Measurements from ENCODE around the gene C8B. TPM values are rescaled to one million over a fixed set of nuclear protein-coding genes. Genes with fewer than 3 reads are reported as not detected.

The C8B gene
- total RNA-seq, 2 experiments from 2014 or later = not detected

DNA sequence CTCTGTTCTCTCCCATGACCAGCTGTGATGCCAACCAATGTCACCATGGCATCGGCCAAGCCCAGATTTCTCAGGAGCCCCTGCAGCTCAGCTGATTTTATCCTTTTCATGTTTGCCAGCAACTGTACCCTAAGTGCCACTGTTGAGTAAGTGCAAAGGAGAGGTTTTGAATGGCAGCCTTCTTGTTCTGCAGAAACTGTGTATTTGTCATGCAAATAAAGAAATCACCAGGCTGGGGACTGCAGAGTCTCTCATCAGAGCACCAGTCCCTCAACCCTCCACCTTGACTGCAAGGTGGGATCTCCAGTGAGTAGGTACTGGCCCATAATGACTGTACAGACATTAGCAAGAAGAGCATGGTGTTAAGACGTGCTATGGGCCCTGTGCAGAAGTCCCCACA is 26.6 kb downstream of the C8B start:
- ChIA-PET CTCF (no interaction called here), POLR2A (no interaction called here)
- Mint-ChIP-seq H3K9me3 (ENCODE audit: insufficient read depth) (no peaks in the 10 kb centered on the region), H3K4me3 (no peak overlapping the region), H3K27me3 (ENCODE audit: low read depth) (peaks cover 5% of the 10 kb centered on the region), H3K27ac (no peak overlapping the region), H3K4me1 (ENCODE audit: low read depth) (no peaks in the 10 kb centered on the region), H3K36me3 (ENCODE audit: low read depth) (no peaks in the 10 kb centered on the region)
- ATAC-seq = no peak
- DNase-seq = no peak

DNA sequence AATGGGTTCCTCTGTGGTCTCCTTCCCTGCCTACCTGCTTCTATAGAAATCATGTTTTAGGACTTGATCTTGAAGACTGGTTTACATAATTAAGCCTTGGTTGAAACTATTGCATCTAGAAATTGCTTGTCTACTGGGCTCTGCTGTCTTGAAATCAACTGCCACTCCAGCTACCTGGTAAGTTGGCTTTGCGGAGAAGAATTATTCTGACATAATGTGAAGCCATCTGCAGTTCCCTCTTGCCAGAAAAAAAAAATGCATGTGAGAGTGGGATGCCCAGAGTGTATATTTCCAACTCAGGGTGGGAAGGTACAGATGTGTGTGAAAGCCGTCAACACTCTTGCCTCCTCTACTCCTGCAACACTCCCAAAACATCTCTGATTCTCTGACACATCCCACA is 27.2 kb downstream of the C8B start:
- DNase-seq (no peak), ATAC-seq (no peak)
- Mint-ChIP-seq H3K4me1 (ENCODE audit: low read depth) (no peaks in the 10 kb centered on the region), H3K27ac (no peak overlapping the region), H3K4me3 (no peak overlapping the region), H3K36me3 (ENCODE audit: low read depth) (no peaks in the 10 kb centered on the region), H3K9me3 (ENCODE audit: insufficient read depth) (no peaks in the 10 kb centered on the region), H3K27me3 (ENCODE audit: low read depth) (peaks cover 5% of the 10 kb centered on the region)
- ChIA-PET POLR2A (no interaction called here), CTCF (no interaction called here)

DNA sequence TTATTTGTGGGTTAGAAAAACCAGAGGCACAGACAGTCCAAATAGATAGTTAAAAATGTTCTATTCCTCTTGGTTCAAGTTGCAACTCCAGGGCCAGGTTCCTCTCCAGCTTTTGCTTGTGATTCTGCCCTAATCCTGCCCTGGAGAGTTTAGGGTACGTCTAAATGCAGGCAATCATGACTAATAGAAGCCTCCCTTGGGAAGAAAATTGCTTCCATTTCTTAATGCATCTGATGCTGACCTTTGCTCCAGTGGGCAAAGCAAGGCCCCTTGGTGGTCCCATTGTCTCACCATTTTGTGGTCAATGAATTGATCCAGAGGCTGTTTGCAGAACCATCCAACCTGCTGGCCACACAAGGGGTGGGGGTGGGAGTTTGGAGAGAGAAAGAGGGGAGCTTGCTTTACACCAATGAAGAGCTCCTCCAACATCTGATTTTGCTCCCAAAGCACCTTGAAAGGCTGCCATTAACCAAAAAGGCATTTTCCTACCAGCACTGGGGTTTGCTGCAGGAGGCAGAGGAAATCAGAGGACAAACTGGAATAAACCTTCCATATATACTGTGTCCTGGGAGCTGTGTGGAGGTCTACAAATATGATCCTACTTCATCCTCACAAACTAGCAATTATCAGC is 31.3 kb downstream of the C8B start:
- H3K4me1 Mint-ChIP-seq (ENCODE audit: low read depth) = no peaks in the 10 kb centered on the region

DNA sequence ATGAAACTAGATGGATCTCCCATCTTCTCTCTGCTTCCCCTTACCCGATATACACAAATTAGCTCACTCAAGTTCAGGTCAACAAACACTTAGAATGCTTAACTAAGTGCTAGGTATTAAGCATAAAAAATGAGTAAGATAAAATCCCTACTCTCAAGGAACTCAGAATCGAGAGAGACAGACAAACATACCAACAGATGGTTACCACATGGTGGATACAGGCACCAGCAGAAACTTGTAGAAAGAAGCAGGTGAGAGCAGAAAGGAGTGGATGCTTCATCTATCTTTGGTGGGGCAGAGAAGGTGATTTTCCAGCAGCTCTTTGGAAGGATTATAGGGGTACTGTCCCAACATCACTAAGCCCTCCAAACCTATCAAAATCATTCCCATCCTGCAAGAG is 32.2 kb downstream of the C8B start:
- DNase-seq (no peak), ATAC-seq (no peak)
- Mint-ChIP-seq H3K27me3 (ENCODE audit: low read depth) (peaks cover 5% of the 10 kb centered on the region), H3K4me3 (no peak overlapping the region), H3K9me3 (ENCODE audit: insufficient read depth) (no peaks in the 10 kb centered on the region), H3K4me1 (ENCODE audit: low read depth) (no peaks in the 10 kb centered on the region), H3K27ac (no peak overlapping the region), H3K36me3 (ENCODE audit: low read depth) (no peaks in the 10 kb centered on the region)
- POLR2A ChIA-PET = no interaction called here
- CTCF ChIA-PET = no interaction called here

More for the DNA sequence above, 31.3 kb downstream of the C8B start:
- H3K36me3 Mint-ChIP-seq (ENCODE audit: low read depth) = no peaks in the 10 kb centered on the region
- H3K27me3 Mint-ChIP-seq (ENCODE audit: low read depth) = peaks cover 5% of the 10 kb centered on the region
- ChIA-PET POLR2A (no interaction called here), CTCF (no interaction called here)
- H3K9me3 Mint-ChIP-seq (ENCODE audit: insufficient read depth) = no peaks in the 10 kb centered on the region
- no peak overlapping the region for H3K27ac Mint-ChIP-seq
- H3K4me3 Mint-ChIP-seq = no peak overlapping the region
- ATAC-seq (no peak), DNase-seq (no peak)

DNA sequence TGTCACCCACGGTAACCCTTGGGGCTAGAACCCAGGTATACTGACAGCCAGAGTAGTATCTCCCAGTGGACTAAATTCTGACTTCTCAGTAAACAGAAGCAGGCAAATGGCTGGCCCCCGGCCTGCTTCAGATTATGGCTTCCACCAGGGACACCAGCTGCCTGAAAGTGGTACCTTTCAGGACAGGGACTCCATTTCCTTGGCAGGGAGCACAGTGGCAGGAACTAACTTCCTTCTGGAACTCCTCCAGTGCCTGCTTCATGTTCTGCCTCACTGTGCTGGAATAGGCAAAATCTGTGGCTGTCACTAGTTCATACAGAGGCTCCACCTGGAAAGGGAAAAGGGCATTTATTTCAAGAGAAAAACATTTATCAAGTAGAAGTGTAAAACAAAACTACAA is 32.7 kb downstream of the C8B start:
- ATAC-seq = no peak
- Mint-ChIP-seq H3K4me3 (no peak overlapping the region), H3K36me3 (ENCODE audit: low read depth) (no peaks in the 10 kb centered on the region), H3K27ac (no peak overlapping the region), H3K27me3 (ENCODE audit: low read depth) (peaks cover 5% of the 10 kb centered on the region), H3K9me3 (ENCODE audit: insufficient read depth) (no peaks in the 10 kb centered on the region), H3K4me1 (ENCODE audit: low read depth) (no peaks in the 10 kb centered on the region)
- DNase-seq = no peak
- POLR2A ChIA-PET = no interaction called here
- CTCF ChIA-PET = no interaction called here

DNA sequence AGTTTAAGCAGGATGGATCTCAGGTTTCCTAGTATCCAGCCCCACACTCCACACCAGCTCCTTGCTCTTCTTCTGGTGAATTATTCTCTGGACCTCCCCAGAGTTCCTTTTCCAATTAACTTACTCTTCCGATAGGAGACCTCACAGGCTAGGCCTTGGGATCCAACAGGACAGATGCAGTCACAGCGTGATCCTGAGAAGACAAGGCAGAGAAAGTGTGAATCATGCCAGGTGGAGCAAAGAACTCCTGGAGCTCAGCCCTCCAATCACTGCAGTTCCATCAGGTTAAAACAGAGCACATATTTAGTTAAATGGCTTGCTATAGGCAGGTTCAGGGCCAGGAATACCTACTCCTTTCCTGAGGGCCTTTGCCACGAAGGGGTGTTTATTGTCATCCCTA is 34.1 kb downstream of the C8B start:
- H3K27me3 Mint-ChIP-seq (ENCODE audit: low read depth) = peaks cover 2% of the 10 kb centered on the region
- no peaks in the 10 kb centered on the region for H3K36me3 Mint-ChIP-seq (ENCODE audit: low read depth)
- H3K4me3 Mint-ChIP-seq = no peak overlapping the region
- ChIA-PET CTCF (no interaction called here), POLR2A (no interaction called here)
- H3K9me3 Mint-ChIP-seq (ENCODE audit: insufficient read depth) = no peaks in the 10 kb centered on the region
- no peak for ATAC-seq
- DNase-seq = no peak
- no peaks in the 10 kb centered on the region for H3K4me1 Mint-ChIP-seq (ENCODE audit: low read depth)
- H3K27ac Mint-ChIP-seq = no peak overlapping the region

DNA sequence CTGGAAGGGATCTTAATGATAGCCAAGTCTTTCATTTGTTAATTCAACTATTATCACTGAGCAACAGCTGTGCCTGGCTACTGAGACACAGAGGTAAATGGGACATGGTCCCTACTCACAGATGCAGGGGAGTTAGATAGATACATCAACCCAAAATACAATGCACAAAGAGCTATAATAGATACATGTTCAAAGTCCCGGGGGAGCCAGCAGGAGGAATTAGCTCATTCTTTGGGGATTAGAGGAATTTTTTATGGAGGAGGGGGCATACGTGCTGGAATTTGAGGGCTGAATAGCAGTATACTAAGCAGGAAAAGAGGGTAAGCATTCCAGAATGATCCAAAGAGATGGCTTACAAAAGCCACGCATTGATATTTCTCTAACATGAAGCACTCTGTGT is 34.6 kb downstream of the C8B start:
- DNase-seq (no peak), ATAC-seq (no peak)
- POLR2A ChIA-PET = no interaction called here
- CTCF ChIA-PET = no interaction called here
- no peaks in the 10 kb centered on the region for H3K9me3 Mint-ChIP-seq (ENCODE audit: insufficient read depth)
- no peaks in the 10 kb centered on the region for H3K4me1 Mint-ChIP-seq (ENCODE audit: low read depth)
- H3K4me3 Mint-ChIP-seq = no peak overlapping the region
- no peaks in the 10 kb centered on the region for H3K36me3 Mint-ChIP-seq (ENCODE audit: low read depth)
- H3K27me3 Mint-ChIP-seq (ENCODE audit: low read depth) = peaks cover 2% of the 10 kb centered on the region
- no peak overlapping the region for H3K27ac Mint-ChIP-seq

DNA sequence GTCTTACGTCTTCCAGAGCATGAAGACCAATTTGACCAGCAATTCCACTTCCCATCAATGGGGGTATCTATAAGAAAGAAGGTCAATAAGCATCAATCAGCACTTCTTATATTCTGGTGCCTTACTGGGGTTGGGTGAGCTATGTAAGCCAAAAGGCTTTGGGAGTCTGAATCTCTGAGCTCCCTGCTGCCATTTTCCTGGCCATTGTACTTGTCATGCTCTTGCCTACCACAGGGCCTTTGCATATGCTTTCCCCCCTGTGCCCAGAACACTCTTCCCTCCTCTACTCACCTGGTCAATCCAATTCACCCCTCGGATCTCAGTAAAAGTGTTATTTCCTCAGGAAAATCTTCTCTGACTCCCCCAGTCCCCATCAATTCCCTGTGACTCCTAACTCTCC is 36.3 kb downstream of the C8B start:
- CTCF ChIA-PET = no interaction called here
- DNase-seq = no peak
- no peaks in the 10 kb centered on the region for H3K4me1 Mint-ChIP-seq (ENCODE audit: low read depth)
- POLR2A ChIA-PET = no interaction called here
- no peaks in the 10 kb centered on the region for H3K9me3 Mint-ChIP-seq (ENCODE audit: insufficient read depth)
- no peak overlapping the region for H3K4me3 Mint-ChIP-seq
- H3K36me3 Mint-ChIP-seq (ENCODE audit: low read depth) = no peaks in the 10 kb centered on the region
- H3K27ac Mint-ChIP-seq = no peak overlapping the region
- no peak for ATAC-seq
- H3K27me3 Mint-ChIP-seq (ENCODE audit: low read depth) = no peaks in the 10 kb centered on the region

DNA sequence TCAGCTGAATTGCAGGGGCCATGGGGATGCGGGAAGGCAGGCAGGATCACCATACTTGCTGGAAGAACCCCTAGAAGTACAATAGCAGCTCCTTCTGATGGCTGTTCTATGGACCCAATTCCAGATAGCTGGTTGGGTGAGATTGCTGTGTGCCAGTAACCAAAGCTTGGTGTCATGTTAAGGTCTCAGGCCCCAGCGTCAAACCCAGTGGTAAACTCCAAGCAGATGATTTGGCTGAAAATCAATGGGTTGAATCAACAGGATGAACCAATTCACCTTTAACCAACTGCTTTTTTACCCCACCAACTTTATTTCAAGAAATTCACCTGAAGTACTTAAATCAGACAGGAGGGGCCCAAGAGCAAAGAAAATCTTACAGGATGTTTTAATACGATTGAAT is 37.8 kb downstream of the C8B start:
- no peak for DNase-seq
- Mint-ChIP-seq H3K27me3 (ENCODE audit: low read depth) (no peaks in the 10 kb centered on the region), H3K27ac (no peak overlapping the region), H3K9me3 (ENCODE audit: insufficient read depth) (no peaks in the 10 kb centered on the region), H3K36me3 (ENCODE audit: low read depth) (no peaks in the 10 kb centered on the region), H3K4me1 (ENCODE audit: low read depth) (no peaks in the 10 kb centered on the region), H3K4me3 (no peak overlapping the region)
- POLR2A ChIA-PET = no interaction called here
- CTCF ChIA-PET = no interaction called here
- ATAC-seq = no peak

DNA sequence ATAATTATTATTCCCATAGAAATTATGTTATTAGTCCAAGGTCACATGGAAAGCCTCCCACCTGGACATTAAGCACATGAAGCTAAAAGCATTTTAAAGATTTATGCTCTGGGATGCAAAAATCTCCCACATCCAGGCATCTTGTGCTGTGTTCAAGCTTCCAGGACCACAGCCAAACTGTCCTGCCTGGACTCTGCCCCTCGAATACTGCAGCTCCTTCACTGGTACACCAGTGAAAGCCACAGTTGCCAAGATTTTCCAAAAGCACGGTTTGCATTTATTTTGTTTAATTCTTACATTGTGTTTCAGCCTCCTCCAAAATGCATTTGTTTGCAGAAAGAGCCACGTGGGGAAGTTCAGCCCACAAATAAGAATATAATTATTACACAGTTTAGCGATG is 38.6 kb downstream of the C8B start:
- Mint-ChIP-seq H3K36me3 (ENCODE audit: low read depth) (no peaks in the 10 kb centered on the region), H3K9me3 (ENCODE audit: insufficient read depth) (no peaks in the 10 kb centered on the region), H3K27me3 (ENCODE audit: low read depth) (no peaks in the 10 kb centered on the region), H3K4me3 (no peak overlapping the region), H3K4me1 (ENCODE audit: low read depth) (no peaks in the 10 kb centered on the region), H3K27ac (no peak overlapping the region)
- POLR2A ChIA-PET = no interaction called here
- ATAC-seq = no peak
- CTCF ChIA-PET = no interaction called here
- DNase-seq = no peak

DNA sequence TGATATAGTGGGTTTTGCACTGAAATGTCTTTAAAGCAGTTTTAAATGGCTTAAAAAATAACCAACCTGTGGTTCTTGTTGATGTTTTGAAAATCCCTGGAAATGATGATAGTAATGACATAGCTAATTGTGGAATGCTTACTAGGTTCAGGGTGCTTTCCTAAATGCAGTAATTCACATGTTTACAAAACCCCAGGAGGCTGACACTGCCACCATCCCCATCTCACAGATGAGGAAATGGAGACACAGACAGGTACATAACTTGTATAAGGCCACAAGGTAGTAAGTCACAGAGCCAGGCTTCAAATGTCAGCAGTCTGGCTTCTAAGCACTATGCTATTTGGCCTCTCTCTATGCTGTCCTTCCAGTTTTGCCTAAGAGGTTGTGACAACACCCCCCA is 40.6 kb downstream of the C8B start:
- Mint-ChIP-seq H3K36me3 (ENCODE audit: low read depth) (no peaks in the 10 kb centered on the region), H3K27me3 (ENCODE audit: low read depth) (no peaks in the 10 kb centered on the region), H3K4me1 (ENCODE audit: low read depth) (no peaks in the 10 kb centered on the region), H3K9me3 (ENCODE audit: insufficient read depth) (no peaks in the 10 kb centered on the region), H3K4me3 (no peak overlapping the region), H3K27ac (no peak overlapping the region)
- ATAC-seq = no peak
- DNase-seq = no peak
- POLR2A ChIA-PET = no interaction called here
- CTCF ChIA-PET = no interaction called here

DNA sequence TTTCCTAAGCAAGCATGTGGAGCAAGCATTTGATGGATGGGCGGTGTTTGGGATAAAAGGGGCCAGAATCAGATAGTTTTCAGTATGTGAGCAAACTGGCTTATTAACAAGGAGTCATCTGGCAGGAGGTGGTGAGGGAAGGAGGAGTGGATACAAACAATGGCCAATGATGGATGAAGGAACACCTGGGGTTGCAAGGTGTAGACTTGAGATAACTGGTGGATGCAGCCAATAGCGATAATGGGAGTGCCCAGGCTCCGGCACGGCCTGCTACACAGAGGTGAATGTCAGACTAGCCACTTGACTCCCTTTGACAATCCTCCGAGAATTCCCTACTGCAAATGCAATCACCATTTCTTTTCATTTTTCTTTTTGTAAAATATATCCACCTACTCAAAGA is 41.7 kb downstream of the C8B start:
- ChIA-PET POLR2A (no interaction called here), CTCF (no interaction called here)
- H3K4me1 Mint-ChIP-seq (ENCODE audit: low read depth) = no peaks in the 10 kb centered on the region
- H3K4me3 Mint-ChIP-seq = no peak overlapping the region
- H3K27ac Mint-ChIP-seq = no peak overlapping the region
- no peaks in the 10 kb centered on the region for H3K9me3 Mint-ChIP-seq (ENCODE audit: insufficient read depth)
- no peaks in the 10 kb centered on the region for H3K36me3 Mint-ChIP-seq (ENCODE audit: low read depth)
- ATAC-seq (no peak), DNase-seq (no peak)
- no peaks in the 10 kb centered on the region for H3K27me3 Mint-ChIP-seq (ENCODE audit: low read depth)

DNA sequence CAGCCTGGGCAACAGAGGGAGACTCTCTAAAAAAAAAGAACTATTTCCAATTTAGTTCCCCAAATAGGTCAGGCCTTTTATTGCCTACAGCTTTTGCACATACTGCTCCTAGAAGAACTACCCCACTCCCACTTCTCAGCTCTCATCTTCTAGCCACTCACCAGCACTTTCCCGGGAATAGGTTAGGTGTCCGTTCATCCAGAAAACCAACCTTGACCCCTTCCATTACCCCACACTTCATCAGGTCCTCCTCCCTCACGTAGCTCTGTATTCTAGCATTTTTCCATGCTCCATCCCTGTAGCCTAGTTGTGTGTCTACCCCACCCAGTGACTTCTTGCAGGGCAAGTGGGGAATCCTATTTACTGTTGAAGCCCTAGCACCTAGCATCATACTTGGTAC is 42.6 kb downstream of the C8B start:
- no peaks in the 10 kb centered on the region for H3K36me3 Mint-ChIP-seq (ENCODE audit: low read depth)
- no peaks in the 10 kb centered on the region for H3K27me3 Mint-ChIP-seq (ENCODE audit: low read depth)
- no peaks in the 10 kb centered on the region for H3K4me1 Mint-ChIP-seq (ENCODE audit: low read depth)
- ChIA-PET CTCF (no interaction called here), POLR2A (interaction anchor here (0.6 kb wide), 1 partner anchor 798 kb away, joined by 3 read pairs; no protein-coding TSS in a partner anchor)
- no peak overlapping the region for H3K4me3 Mint-ChIP-seq
- no peak for ATAC-seq
- H3K27ac Mint-ChIP-seq = no peak overlapping the region
- DNase-seq = no peak
- H3K9me3 Mint-ChIP-seq (ENCODE audit: insufficient read depth) = no peaks in the 10 kb centered on the region

All from activated CD8-positive, alpha-beta T cell treated with anti-CD3 and anti-CD28 coated beads, Interleukin-2, amount 10 ng/mL, durations not matched to agents 7 days and 5 days (primary cell).